ENCODE data around the gene RNF138.

DNA sequence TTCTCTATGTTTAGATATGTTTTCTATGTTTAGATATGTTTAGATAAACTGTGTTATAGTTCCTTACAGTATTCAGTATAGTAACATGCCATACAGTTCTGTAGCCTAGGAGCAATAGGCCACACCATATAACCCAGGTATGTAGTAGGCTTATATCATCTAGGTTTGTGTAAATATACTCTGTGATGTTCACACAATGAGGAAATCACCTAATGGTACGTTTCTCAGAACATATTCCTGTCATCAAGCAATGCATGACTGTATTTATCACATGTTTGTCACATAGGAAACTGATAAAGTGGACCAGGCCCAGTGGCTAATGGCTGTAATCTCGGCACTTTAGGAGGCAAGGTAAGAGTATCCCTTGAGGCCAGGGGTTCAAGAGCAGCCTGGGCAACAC is 44.0 kb downstream of the RNF138 start:
- TF ChIP-seq, protein P1, sequence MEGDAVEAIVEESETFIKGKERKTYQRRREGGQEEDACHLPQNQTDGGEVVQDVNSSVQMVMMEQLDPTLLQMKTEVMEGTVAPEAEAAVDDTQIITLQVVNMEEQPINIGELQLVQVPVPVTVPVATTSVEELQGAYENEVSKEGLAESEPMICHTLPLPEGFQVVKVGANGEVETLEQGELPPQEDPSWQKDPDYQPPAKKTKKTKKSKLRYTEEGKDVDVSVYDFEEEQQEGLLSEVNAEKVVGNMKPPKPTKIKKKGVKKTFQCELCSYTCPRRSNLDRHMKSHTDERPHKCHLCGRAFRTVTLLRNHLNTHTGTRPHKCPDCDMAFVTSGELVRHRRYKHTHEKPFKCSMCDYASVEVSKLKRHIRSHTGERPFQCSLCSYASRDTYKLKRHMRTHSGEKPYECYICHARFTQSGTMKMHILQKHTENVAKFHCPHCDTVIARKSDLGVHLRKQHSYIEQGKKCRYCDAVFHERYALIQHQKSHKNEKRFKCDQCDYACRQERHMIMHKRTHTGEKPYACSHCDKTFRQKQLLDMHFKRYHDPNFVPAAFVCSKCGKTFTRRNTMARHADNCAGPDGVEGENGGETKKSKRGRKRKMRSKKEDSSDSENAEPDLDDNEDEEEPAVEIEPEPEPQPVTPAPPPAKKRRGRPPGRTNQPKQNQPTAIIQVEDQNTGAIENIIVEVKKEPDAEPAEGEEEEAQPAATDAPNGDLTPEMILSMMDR (conservative IDR thresholded peaks at IDR 0.05; ENCODE audit: low read length) = no peak
- no peak for TF ChIP-seq EZH2phosphoT487 (IDR thresholded peaks at IDR 0.05; ENCODE audit: borderline replicate concordance)
